Spleen (tissue), 7 donors: ENCODE results near the gene CDC25A.

Experiments used
- POLR2A ChIP-seq, 3 donors: fragments of 450-650 bp; IDR thresholded peaks; one replicate each; pipeline ENCODE4 v1.5.1; 2017; ENCODE audit warnings: antibody characterized with exemption in 3 of 3, mild to moderate bottlenecking in 1 of 3
- POLR2AphosphoS5 ChIP-seq, 3 donors: sonication (generic); formaldehyde crosslinking; IDR thresholded peaks; one replicate each; pipeline ENCODE4 v1.5.1; 2017; ENCODE audit warnings: antibody characterized with exemption in 3 of 3
- TF ChIP-seq, protein P1 (sequence below), 11 experiments: fragments of 200-600 bp in 7 of 11; fragments of 450-650 bp in 4 of 11; sonication (generic) in 4 of 11; IDR thresholded peaks in 8 of 11; conservative IDR thresholded peaks in 3 of 11; 1 replicate in 7 of 11; 2 replicates in 4 of 11; pipeline versions ENCODE4 v1.4.0 to v1.8.0; 2016 to 2021; ENCODE audit warnings: antibody characterized with exemption in 11 of 11, inconsistent platforms in 4 of 11, mild to moderate bottlenecking in 1 of 11
- donor health status: DM: no; HTN: no; CAD: no; lungs with moderate emphysema.
- donor health status: DM: no; HTN: no; CAD: no.
- donor health status: DM: no; HTN: no; CAD: no.

DNA sequence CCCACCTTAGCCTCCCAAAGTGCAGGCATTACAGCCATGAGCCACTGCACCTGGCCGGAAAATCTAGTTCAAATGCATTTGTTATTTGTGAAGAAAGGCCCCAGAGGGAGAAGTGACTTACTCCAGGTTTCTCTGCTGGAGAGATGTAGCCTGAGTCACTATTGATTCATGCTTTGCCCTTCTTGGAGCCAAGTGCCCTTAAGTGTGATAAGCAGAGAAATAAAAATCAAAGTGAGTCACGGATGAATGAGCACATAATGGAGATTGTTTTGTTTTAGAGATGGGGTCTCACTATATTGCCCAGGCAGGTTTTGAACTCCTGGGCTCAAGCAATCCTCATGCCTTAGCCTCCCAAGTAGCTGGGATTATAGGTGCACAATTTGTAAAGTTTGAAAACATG is 33.1 kb downstream of the CDC25A start:
- TF ChIP-seq POLR2A (IDR thresholded peaks at IDR 0.05) = no peak
- TF ChIP-seq, protein P1, sequence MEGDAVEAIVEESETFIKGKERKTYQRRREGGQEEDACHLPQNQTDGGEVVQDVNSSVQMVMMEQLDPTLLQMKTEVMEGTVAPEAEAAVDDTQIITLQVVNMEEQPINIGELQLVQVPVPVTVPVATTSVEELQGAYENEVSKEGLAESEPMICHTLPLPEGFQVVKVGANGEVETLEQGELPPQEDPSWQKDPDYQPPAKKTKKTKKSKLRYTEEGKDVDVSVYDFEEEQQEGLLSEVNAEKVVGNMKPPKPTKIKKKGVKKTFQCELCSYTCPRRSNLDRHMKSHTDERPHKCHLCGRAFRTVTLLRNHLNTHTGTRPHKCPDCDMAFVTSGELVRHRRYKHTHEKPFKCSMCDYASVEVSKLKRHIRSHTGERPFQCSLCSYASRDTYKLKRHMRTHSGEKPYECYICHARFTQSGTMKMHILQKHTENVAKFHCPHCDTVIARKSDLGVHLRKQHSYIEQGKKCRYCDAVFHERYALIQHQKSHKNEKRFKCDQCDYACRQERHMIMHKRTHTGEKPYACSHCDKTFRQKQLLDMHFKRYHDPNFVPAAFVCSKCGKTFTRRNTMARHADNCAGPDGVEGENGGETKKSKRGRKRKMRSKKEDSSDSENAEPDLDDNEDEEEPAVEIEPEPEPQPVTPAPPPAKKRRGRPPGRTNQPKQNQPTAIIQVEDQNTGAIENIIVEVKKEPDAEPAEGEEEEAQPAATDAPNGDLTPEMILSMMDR (IDR thresholded peaks at IDR 0.05 in 8 of 11, conservative IDR thresholded peaks at IDR 0.05 in 3 of 11) = no peak
- no peak for TF ChIP-seq POLR2AphosphoS5 (IDR thresholded peaks at IDR 0.05)
